CD14-positive monocyte (primary cell): ENCODE results near the gene OGFRL1. TPM values are rescaled to one million over a fixed set of nuclear protein-coding genes. Genes with fewer than 3 reads are reported as not detected.

Experiments used
- DNase-seq, 3 donors: peaks; one replicate each; pipeline ENCODE4 v3.0.0-alpha.2; 2011 to 2022
- H2AFZ ChIP-seq: 2 replicates; pipeline ENCODE4 v1.6.0; 2012; ENCODE audit warnings: mild to moderate bottlenecking, low read depth, low read length, inconsistent platforms; ENCODE audit not compliant: insufficient read depth, poor library complexity, severe bottlenecking
- H3K27ac ChIP-seq, 2 donors: 1 replicate in 1 of 2; 2 replicates in 1 of 2; pipeline ENCODE4 v1.5.1; 2012 to 2013; ENCODE audit warnings: low read length in 2 of 2, control low read depth in 1 of 2, inconsistent platforms in 1 of 2, low read depth in 1 of 2, mild to moderate bottlenecking in 1 of 2
- H3K27me3 ChIP-seq, 2 donors: one replicate each; pipeline versions ENCODE4 v1.6.0 to v1.6.1; 2011 to 2013; ENCODE audit warnings: low read length in 2 of 2; ENCODE audit not compliant: control insufficient read depth in 2 of 2, insufficient read depth in 2 of 2
- H3K36me3 ChIP-seq, 2 donors: replicated peaks in 1 of 2; 1 replicate in 1 of 2; 2 replicates in 1 of 2; pipeline versions ENCODE4 v1.5.1 to v1.6.1; 2012 to 2013; ENCODE audit warnings: low read length in 2 of 2, control low read depth in 1 of 2, inconsistent platforms in 1 of 2, mild to moderate bottlenecking in 1 of 2; ENCODE audit not compliant: insufficient read depth in 2 of 2, control insufficient read depth in 1 of 2
- H3K4me1 ChIP-seq, 2 donors: 1 replicate in 1 of 2; 2 replicates in 1 of 2; pipeline versions ENCODE4 v1.5.1 to v1.6.1; 2012 to 2013; ENCODE audit warnings: low read length in 2 of 2, control low read depth in 1 of 2, inconsistent platforms in 1 of 2, mild to moderate bottlenecking in 1 of 2, moderate library complexity in 1 of 2; ENCODE audit not compliant: insufficient read depth in 2 of 2, control insufficient read depth in 1 of 2
- H3K4me2 ChIP-seq: replicated peaks from 2 replicates; pipeline ENCODE3; 2012; ENCODE audit warnings: low read length, moderate library complexity, mild to moderate bottlenecking; ENCODE audit not compliant: poor library complexity, severe bottlenecking; ENCODE audit errors: extremely low read depth
- H3K4me3 ChIP-seq, 3 experiments: fragments of 200-600 bp in 1 of 3; sonication (generic) in 1 of 3; replicated peaks in 1 of 3; 1 replicate in 2 of 3; 2 replicates in 1 of 3; pipeline ENCODE4 v1.5.1; 2011 to 2013; ENCODE audit warnings: low read length in 3 of 3, mild to moderate bottlenecking in 3 of 3, control low read depth in 2 of 3, low read depth in 2 of 3, inconsistent platforms in 1 of 3, moderate library complexity in 1 of 3
- H3K79me2 ChIP-seq: 2 replicates; pipeline ENCODE4 v1.6.0; 2012; ENCODE audit warnings: mild to moderate bottlenecking, control low read depth, inconsistent platforms, low read length, moderate library complexity; ENCODE audit not compliant: insufficient read depth
- H3K9ac ChIP-seq: 2 replicates; pipeline ENCODE4 v1.6.0; 2017; ENCODE audit warnings: low read length, mild to moderate bottlenecking; ENCODE audit not compliant: insufficient read depth, poor library complexity, severe bottlenecking
- H3K9me3 ChIP-seq, 2 donors: replicated peaks in 1 of 2; 1 replicate in 1 of 2; 2 replicates in 1 of 2; pipeline versions ENCODE4 v1.5.1 to v1.6.1; 2012 to 2013; ENCODE audit warnings: low read length in 2 of 2, control low read depth in 1 of 2; ENCODE audit not compliant: control insufficient read depth in 1 of 2, insufficient read depth in 1 of 2
- H4K20me1 ChIP-seq: 2 replicates; pipeline ENCODE4 v1.6.0; 2012; ENCODE audit warnings: mild to moderate bottlenecking, low read length, control low read depth, moderate library complexity; ENCODE audit not compliant: insufficient read depth
- H3K27ac Mint-ChIP-seq, 7 donors: one replicate each; pipeline ENCODE4 v1.8.0; 2020; ENCODE audit warnings: mild to moderate bottlenecking in 7 of 7, mixed read lengths in 7 of 7, moderate library complexity in 6 of 7, inconsistent platforms in 2 of 7
- H3K27me3 Mint-ChIP-seq, 3 donors: one replicate each; pipeline ENCODE4 v1.8.0; 2021 to 2022; ENCODE audit warnings: low read depth in 3 of 3, mild to moderate bottlenecking in 3 of 3, mixed read lengths in 3 of 3, moderate library complexity in 3 of 3, inconsistent platforms in 1 of 3
- H3K36me3 Mint-ChIP-seq, 2 donors: one replicate each; pipeline ENCODE4 v1.8.0; 2020; ENCODE audit warnings: mixed read lengths in 2 of 2, inconsistent platforms in 1 of 2, mild to moderate bottlenecking in 1 of 2
- H3K4me1 Mint-ChIP-seq: one replicate; pipeline ENCODE4 v1.8.0; 2020; ENCODE audit warnings: mild to moderate bottlenecking, mixed read lengths
- H3K4me3 Mint-ChIP-seq, 2 donors: one replicate each; pipeline ENCODE4 v1.8.0; 2020; ENCODE audit warnings: mild to moderate bottlenecking in 2 of 2, mixed read lengths in 2 of 2, moderate library complexity in 1 of 2
- H3K9me3 Mint-ChIP-seq, 7 donors: one replicate each; pipeline ENCODE4 v1.8.0; 2020 to 2022; ENCODE audit warnings: mixed read lengths in 7 of 7, mild to moderate bottlenecking in 6 of 7, moderate library complexity in 6 of 7, inconsistent platforms in 2 of 7
- CTCF ChIP-seq: fragments of 200-600 bp; IDR thresholded peaks from one replicate; pipeline ENCODE4 v1.8.0; 2022; ENCODE audit warnings: antibody characterized with exemption, mild to moderate bottlenecking
- WGBS: methylation state at CpG from one replicate; pipeline ENCODE4 v1.1.5; 2013; ENCODE audit warnings: missing lambda C conversion rate; ENCODE audit not compliant: insufficient coverage; 5-methylcytosine and 5-hydroxymethylcytosine counted together
- intact Hi-C, 2 donors: fragments of 100-400 bp; cut with micrococcal nuclease; formaldehyde crosslinking; loops; one replicate each; pipeline versions ENCODE4 v1.15.0 to v1.15.1; 2023
- polyA plus RNA-seq, 3 donors: library from polyadenylated mRNA; depleted of rRNA in 1 of 3; unstranded in 2 of 3; stranded (reverse) in 1 of 3; fragments of 300-500 nt in 2 of 3; fragments of >200 nt in 1 of 3; fragmentation: Illumina TruSeq in 2 of 3; gene quantifications; 1 replicate in 2 of 3; 2 replicates in 1 of 3; pipeline ENCODE4 v1.2.3, GENCODE V29; 2012 to 2021

OGFRL1 gene
- polyA plus RNA-seq, 3 donors: 52.9 to 72.8 (median 58.3) TPM

GRCh38 chr6:71333697-71334096 is 45.1 kb downstream of the OGFRL1 start:
- H3K4me2 ChIP-seq: no peak overlapping the region
- H3K4me1 Mint-ChIP-seq: peaks cover 8% of the 10 kb centered on the region
- peaks cover 0 to 1% (median 0%) of the 10 kb centered on the region in 3 donors for H3K27me3 Mint-ChIP-seq
- H3K36me3 ChIP-seq: no peaks in the 10 kb centered on the region
- H3K9me3 Mint-ChIP-seq: no peaks in the 10 kb centered on the region
- H3K9me3 ChIP-seq: no peaks in the 10 kb centered on the region
- 60% methylated on average over 2 of the region's 2 CpGs for WGBS
- H3K4me3 Mint-ChIP-seq: no peak overlapping the region
- H3K27ac Mint-ChIP-seq: no peak overlapping the region
- no peaks in the 10 kb centered on the region for H4K20me1 ChIP-seq
- no peak for TF ChIP-seq CTCF
- H3K9ac ChIP-seq: no peak overlapping the region
- H3K36me3 Mint-ChIP-seq: no peaks in the 10 kb centered on the region
- no peak overlapping the region for H3K27ac ChIP-seq
- peak in 1 of 3 donors; percentile 84 for DNase-seq
- no peak overlapping the region for H3K4me3 ChIP-seq
- H3K27me3 ChIP-seq: no peaks in the 10 kb centered on the region
- H3K79me2 ChIP-seq: no peaks in the 10 kb centered on the region
- intact Hi-C loops: no loop called here
- no peaks in the 10 kb centered on the region for H3K4me1 ChIP-seq
- H2AFZ ChIP-seq: no peak overlapping the region

- Histone ChIP-seq H2AFZ (no peak overlapping the region), H3K4me3 (no peak overlapping the region), H3K9ac (no peak overlapping the region), H3K79me2 (no peaks in the 10 kb centered on the region), H3K27ac (no peak overlapping the region), H3K4me2 (no peak overlapping the region), H3K4me1 (no peaks in the 10 kb centered on the region), H3K9me3 (no peaks in the 10 kb centered on the region), H3K27me3 (no peaks in the 10 kb centered on the region), H3K36me3 (no peaks in the 10 kb centered on the region), H4K20me1 (no peaks in the 10 kb centered on the region)
- TF ChIP-seq CTCF: no peak
- Mint-ChIP-seq H3K27me3 (no peaks in the 10 kb centered on the region), H3K36me3 (no peaks in the 10 kb centered on the region), H3K27ac (peak overlapping the region in 2 of 7 donors; percentile 11 to 15), H3K4me1 (peaks cover 8% of the 10 kb centered on the region), H3K4me3 (no peak overlapping the region), H3K9me3 (no peaks in the 10 kb centered on the region)
- intact Hi-C loops: no loop called here
- DNase-seq: peak; percentile 13 to 75 (median 18)
Observed at GRCh38 chr6:71334768-71335167, 46.2 kb downstream of the OGFRL1 start.
